GM23338 (cell line): ENCODE results near the gene MAPK1. TPM values are rescaled to one million over a fixed set of nuclear protein-coding genes. Genes with fewer than 3 reads are reported as not detected.

Experiments used
- ATAC-seq: fragments of 200-7000 bp; cut with Tn5 transposase; 3 replicates; pipeline ENCODE4 v1.9.1; 2020
- DNase-seq: peaks from one replicate; pipeline ENCODE4 v3.0.0-alpha.2; 2015; ENCODE audit warnings: low spot score
- H2AFZ ChIP-seq: fragments of 200-600 bp; sonication (generic); 2 replicates; pipeline ENCODE4 v1.8.0; 2016; ENCODE audit warnings: antibody characterized with exemption, mild to moderate bottlenecking, moderate library complexity
- H3F3A ChIP-seq: fragments of 200-600 bp; sonication (generic); replicated peaks from 2 replicates; pipeline ENCODE4 v1.8.0; 2017; ENCODE audit warnings: antibody characterized with exemption, mixed run types, low read depth
- H3K27ac ChIP-seq: fragments of 200-600 bp; sonication (generic); 2 replicates; pipeline ENCODE4 v1.6.1; 2016; ENCODE audit warnings: low read depth
- H3K27me3 ChIP-seq: fragments of 200-600 bp; sonication (generic); 2 replicates; pipeline ENCODE4 v1.8.0; 2016; ENCODE audit warnings: mild to moderate bottlenecking, mixed run types, moderate library complexity; ENCODE audit not compliant: insufficient read depth
- H3K36me3 ChIP-seq: fragments of 200-600 bp; sonication (generic); 2 replicates; pipeline ENCODE4 v1.8.0; 2016; ENCODE audit warnings: mild to moderate bottlenecking; ENCODE audit not compliant: insufficient read depth
- H3K4me1 ChIP-seq: fragments of 200-600 bp; sonication (generic); 2 replicates; pipeline ENCODE4 v1.8.0; 2016; ENCODE audit warnings: mild to moderate bottlenecking, moderate library complexity; ENCODE audit not compliant: insufficient read depth
- H3K4me2 ChIP-seq: fragments of 200-600 bp; sonication (generic); 2 replicates; pipeline ENCODE4 v1.7.1; 2017; ENCODE audit warnings: mixed run types
- H3K4me3 ChIP-seq: fragments of 200-600 bp; sonication (generic); 2 replicates; pipeline ENCODE4 v1.6.1; 2016; ENCODE audit warnings: mixed run types
- H3K79me2 ChIP-seq: fragments of 200-600 bp; sonication (generic); replicated peaks from 2 replicates; pipeline ENCODE4 v1.8.0; 2017; ENCODE audit warnings: mild to moderate bottlenecking; ENCODE audit not compliant: insufficient read depth
- H3K9me2 ChIP-seq: fragments of 200-600 bp; sonication (generic); 2 replicates; pipeline ENCODE4 v1.8.0; 2017; ENCODE audit not compliant: insufficient read depth
- H4K20me1 ChIP-seq: fragments of 200-600 bp; sonication (generic); replicated peaks from 2 replicates; pipeline ENCODE4 v1.8.0; 2017; ENCODE audit warnings: mild to moderate bottlenecking; ENCODE audit not compliant: insufficient read depth
- H3K27ac Mint-ChIP-seq: 2 replicates; pipeline ENCODE4 v1.8.0; 2020; ENCODE audit warnings: inconsistent platforms, mild to moderate bottlenecking, moderate library complexity, mixed read lengths
- H3K27me3 Mint-ChIP-seq: 3 replicates; pipeline ENCODE4 v1.8.0; 2022; ENCODE audit warnings: low read depth, mild to moderate bottlenecking, moderate library complexity, mixed read lengths, inconsistent platforms; ENCODE audit not compliant: insufficient read depth, poor library complexity
- H3K36me3 Mint-ChIP-seq: 3 replicates; pipeline ENCODE4 v1.8.0; 2021; ENCODE audit warnings: low read depth, mild to moderate bottlenecking, inconsistent platforms, moderate library complexity, mixed read lengths
- H3K4me1 Mint-ChIP-seq: 3 replicates; pipeline ENCODE4 v1.8.0; 2020; ENCODE audit warnings: mild to moderate bottlenecking, inconsistent platforms, mixed read lengths
- H3K4me3 Mint-ChIP-seq: 3 replicates; pipeline ENCODE4 v1.8.0; 2021; ENCODE audit warnings: moderate library complexity, mild to moderate bottlenecking, inconsistent platforms, mixed read lengths
- H3K9me3 Mint-ChIP-seq: 3 replicates; pipeline ENCODE4 v1.8.0; 2020; ENCODE audit warnings: moderate library complexity, mild to moderate bottlenecking, inconsistent platforms, mixed read lengths
- CREB1 ChIP-seq: fragments of 250-450 bp; sonication (Bioruptor Pico); IDR thresholded peaks from 2 replicates; pipeline ENCODE4 v1.5.0; 2020; ENCODE audit warnings: low read depth, mild to moderate bottlenecking, moderate library complexity
- EZH2phosphoT487 ChIP-seq: fragments of 200-600 bp; sonication (generic); IDR thresholded peaks from one replicate; pipeline ENCODE4 v1.8.1; 2018; ENCODE audit warnings: antibody characterized with exemption; ENCODE audit not compliant: unreplicated experiment
- JUNB ChIP-seq: IDR thresholded peaks from one replicate; pipeline ENCODE4 v1.6.1; 2016; ENCODE audit warnings: antibody characterized with exemption; ENCODE audit not compliant: unreplicated experiment
- polyA plus RNA-seq: library from polyadenylated mRNA; unstranded; fragments of >200 nt; fragmentation: Nextera tagmentation; extraction: Ambion mirVana; gene quantifications from 2 replicates; pipeline ENCODE4 v1.2.1, GENCODE V29; 2016
- total RNA-seq: library from RNA; depleted of rRNA; stranded (reverse); fragments of >200 nt; shearing (Covaris generic); gene quantifications from 2 replicates; pipeline ENCODE4 v1.2.3, GENCODE V29; 2014
- TF ChIP-seq, protein P1 (sequence below): fragments of 250-450 bp; sonication (Bioruptor Pico); IDR thresholded peaks from 2 replicates; pipeline ENCODE4 v1.5.0; 2020; ENCODE audit warnings: mild to moderate bottlenecking, moderate library complexity
- TF ChIP-seq, protein P2 (sequence below): IDR thresholded peaks from one replicate; pipeline ENCODE4 v1.6.1; 2018; ENCODE audit warnings: antibody characterized with exemption; ENCODE audit not compliant: unreplicated experiment
- TF ChIP-seq, protein P3 (sequence below), 2 experiments: fragments of 200-600 bp in 1 of 2; sonication (generic) in 1 of 2; conservative IDR thresholded peaks; 2 replicates each; pipeline versions ENCODE4 v1.5.1 to v1.6.1; 2016 to 2017; ENCODE audit warnings: antibody characterized with exemption in 2 of 2, low read depth in 2 of 2, mild to moderate bottlenecking in 2 of 2, moderate library complexity in 1 of 2

MAPK1 gene
- total and polyA plus RNA-seq, 2 experiments from 2014 or later: 17.4 to 77.5 TPM

DNA sequence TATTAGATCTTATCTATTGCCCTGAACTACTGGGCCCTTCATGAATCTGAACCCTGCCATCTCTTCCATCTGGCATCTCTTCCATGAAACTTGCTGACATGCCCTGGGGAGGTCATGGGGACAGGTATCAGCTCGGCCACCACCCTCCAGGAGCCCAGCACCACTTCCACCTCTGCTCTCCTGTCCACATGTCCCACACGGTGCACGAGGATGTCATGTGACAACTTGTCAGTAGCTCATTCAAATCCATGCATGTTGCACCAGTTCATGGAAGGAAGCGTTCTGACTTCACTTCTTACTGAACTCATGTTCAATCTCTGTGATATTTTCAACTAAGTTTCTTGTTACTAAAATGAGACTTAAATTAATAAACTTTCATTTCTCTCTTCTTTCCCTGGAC is 148.4 kb downstream of the MAPK1 start:
- Mint-ChIP-seq H3K27ac (no peak overlapping the region), H3K4me3 (no peak overlapping the region), H3K36me3 (no peaks in the 10 kb centered on the region), H3K4me1 (no peaks in the 10 kb centered on the region), H3K9me3 (no peaks in the 10 kb centered on the region), H3K27me3 (peaks cover 4% of the 10 kb centered on the region)
- no peak for ATAC-seq
- Histone ChIP-seq H3F3A (0 out of 2 replicates have a peak, but pooled peaks cover 4% of the 10 kb centered on the region), H3K9me2 (no peaks in the 10 kb centered on the region), H3K27ac (no peak overlapping the region), H3K4me1 (no peaks in the 10 kb centered on the region), H3K4me3 (no peak overlapping the region), H3K79me2 (no peaks in the 10 kb centered on the region), H3K27me3 (no peaks in the 10 kb centered on the region), H3K36me3 (no peaks in the 10 kb centered on the region), H4K20me1 (no peaks in the 10 kb centered on the region; the same call in none of the 2 replicates), H3K4me2 (no peak overlapping the region), H2AFZ (no peak overlapping the region)
- no peak for DNase-seq
- TF ChIP-seq, protein P1, sequence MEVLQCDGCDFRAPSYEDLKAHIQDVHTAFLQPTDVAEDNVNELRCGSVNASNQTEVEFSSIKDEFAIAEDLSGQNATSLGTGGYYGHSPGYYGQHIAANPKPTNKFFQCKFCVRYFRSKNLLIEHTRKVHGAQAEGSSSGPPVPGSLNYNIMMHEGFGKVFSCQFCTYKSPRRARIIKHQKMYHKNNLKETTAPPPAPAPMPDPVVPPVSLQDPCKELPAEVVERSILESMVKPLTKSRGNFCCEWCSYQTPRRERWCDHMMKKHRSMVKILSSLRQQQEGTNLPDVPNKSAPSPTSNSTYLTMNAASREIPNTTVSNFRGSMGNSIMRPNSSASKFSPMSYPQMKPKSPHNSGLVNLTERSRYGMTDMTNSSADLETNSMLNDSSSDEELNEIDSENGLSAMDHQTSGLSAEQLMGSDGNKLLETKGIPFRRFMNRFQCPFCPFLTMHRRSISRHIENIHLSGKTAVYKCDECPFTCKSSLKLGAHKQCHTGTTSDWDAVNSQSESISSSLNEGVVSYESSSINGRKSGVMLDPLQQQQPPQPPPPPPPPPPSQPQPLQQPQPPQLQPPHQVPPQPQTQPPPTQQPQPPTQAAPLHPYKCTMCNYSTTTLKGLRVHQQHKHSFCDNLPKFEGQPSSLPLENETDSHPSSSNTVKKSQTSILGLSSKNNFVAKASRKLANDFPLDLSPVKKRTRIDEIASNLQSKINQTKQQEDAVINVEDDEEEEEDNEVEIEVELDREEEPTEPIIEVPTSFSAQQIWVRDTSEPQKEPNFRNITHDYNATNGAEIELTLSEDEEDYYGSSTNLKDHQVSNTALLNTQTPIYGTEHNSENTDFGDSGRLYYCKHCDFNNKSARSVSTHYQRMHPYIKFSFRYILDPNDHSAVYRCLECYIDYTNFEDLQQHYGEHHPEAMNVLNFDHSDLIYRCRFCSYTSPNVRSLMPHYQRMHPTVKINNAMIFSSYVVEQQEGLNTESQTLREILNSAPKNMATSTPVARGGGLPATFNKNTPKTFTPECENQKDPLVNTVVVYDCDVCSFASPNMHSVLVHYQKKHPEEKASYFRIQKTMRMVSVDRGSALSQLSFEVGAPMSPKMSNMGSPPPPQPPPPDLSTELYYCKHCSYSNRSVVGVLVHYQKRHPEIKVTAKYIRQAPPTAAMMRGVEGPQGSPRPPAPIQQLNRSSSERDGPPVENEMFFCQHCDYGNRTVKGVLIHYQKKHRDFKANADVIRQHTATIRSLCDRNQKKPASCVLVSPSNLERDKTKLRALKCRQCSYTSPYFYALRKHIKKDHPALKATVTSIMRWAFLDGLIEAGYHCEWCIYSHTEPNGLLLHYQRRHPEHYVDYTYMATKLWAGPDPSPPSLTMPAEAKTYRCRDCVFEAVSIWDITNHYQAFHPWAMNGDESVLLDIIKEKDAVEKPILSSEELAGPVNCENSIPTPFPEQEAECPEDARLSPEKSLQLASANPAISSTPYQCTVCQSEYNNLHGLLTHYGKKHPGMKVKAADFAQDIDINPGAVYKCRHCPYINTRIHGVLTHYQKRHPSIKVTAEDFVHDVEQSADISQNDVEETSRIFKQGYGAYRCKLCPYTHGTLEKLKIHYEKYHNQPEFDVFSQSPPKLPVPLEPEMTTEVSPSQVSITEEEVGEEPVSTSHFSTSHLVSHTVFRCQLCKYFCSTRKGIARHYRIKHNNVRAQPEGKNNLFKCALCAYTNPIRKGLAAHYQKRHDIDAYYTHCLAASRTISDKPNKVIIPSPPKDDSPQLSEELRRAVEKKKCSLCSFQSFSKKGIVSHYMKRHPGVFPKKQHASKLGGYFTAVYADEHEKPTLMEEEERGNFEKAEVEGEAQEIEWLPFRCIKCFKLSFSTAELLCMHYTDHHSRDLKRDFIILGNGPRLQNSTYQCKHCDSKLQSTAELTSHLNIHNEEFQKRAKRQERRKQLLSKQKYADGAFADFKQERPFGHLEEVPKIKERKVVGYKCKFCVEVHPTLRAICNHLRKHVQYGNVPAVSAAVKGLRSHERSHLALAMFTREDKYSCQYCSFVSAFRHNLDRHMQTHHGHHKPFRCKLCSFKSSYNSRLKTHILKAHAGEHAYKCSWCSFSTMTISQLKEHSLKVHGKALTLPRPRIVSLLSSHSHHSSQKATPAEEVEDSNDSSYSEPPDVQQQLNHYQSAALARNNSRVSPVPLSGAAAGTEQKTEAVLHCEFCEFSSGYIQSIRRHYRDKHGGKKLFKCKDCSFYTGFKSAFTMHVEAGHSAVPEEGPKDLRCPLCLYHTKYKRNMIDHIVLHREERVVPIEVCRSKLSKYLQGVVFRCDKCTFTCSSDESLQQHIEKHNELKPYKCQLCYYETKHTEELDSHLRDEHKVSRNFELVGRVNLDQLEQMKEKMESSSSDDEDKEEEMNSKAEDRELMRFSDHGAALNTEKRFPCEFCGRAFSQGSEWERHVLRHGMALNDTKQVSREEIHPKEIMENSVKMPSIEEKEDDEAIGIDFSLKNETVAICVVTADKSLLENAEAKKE (CRISPR knock-in tag): no peak
- TF ChIP-seq, protein P2, sequence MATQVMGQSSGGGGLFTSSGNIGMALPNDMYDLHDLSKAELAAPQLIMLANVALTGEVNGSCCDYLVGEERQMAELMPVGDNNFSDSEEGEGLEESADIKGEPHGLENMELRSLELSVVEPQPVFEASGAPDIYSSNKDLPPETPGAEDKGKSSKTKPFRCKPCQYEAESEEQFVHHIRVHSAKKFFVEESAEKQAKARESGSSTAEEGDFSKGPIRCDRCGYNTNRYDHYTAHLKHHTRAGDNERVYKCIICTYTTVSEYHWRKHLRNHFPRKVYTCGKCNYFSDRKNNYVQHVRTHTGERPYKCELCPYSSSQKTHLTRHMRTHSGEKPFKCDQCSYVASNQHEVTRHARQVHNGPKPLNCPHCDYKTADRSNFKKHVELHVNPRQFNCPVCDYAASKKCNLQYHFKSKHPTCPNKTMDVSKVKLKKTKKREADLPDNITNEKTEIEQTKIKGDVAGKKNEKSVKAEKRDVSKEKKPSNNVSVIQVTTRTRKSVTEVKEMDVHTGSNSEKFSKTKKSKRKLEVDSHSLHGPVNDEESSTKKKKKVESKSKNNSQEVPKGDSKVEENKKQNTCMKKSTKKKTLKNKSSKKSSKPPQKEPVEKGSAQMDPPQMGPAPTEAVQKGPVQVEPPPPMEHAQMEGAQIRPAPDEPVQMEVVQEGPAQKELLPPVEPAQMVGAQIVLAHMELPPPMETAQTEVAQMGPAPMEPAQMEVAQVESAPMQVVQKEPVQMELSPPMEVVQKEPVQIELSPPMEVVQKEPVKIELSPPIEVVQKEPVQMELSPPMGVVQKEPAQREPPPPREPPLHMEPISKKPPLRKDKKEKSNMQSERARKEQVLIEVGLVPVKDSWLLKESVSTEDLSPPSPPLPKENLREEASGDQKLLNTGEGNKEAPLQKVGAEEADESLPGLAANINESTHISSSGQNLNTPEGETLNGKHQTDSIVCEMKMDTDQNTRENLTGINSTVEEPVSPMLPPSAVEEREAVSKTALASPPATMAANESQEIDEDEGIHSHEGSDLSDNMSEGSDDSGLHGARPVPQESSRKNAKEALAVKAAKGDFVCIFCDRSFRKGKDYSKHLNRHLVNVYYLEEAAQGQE: no peak
- no peak for TF ChIP-seq CREB1 (CRISPR knock-in tag)
- TF ChIP-seq JUNB: no peak
- TF ChIP-seq, protein P3, sequence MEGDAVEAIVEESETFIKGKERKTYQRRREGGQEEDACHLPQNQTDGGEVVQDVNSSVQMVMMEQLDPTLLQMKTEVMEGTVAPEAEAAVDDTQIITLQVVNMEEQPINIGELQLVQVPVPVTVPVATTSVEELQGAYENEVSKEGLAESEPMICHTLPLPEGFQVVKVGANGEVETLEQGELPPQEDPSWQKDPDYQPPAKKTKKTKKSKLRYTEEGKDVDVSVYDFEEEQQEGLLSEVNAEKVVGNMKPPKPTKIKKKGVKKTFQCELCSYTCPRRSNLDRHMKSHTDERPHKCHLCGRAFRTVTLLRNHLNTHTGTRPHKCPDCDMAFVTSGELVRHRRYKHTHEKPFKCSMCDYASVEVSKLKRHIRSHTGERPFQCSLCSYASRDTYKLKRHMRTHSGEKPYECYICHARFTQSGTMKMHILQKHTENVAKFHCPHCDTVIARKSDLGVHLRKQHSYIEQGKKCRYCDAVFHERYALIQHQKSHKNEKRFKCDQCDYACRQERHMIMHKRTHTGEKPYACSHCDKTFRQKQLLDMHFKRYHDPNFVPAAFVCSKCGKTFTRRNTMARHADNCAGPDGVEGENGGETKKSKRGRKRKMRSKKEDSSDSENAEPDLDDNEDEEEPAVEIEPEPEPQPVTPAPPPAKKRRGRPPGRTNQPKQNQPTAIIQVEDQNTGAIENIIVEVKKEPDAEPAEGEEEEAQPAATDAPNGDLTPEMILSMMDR (conservative IDR thresholded peaks at IDR 0.05; ENCODE audit: low read depth in 2 of 2): no peak
- no peak for TF ChIP-seq EZH2phosphoT487
